Panc1 (cell line): Measurements from ENCODE around the gene CPZ. TPM values are rescaled to one million over a fixed set of nuclear protein-coding genes. Genes with fewer than 3 reads are reported as not detected.

Source experiments
- ATAC-seq: fragments of 200-7000 bp; cut with Tn5 transposase; 2 replicates; pipeline ENCODE4 v1.9.1; 2020; ENCODE audit warnings: mild to moderate bottlenecking, moderate library complexity
- BruUV-seq: library from RNA; stranded (reverse); fragments of 400-500 nt; replicated peaks from 2 replicates; lab custom pipeline; 2021; lab: Mats Ljungman, UMichigan
- CTCF ChIA-PET: fragments of 300-600 bp; sonication (Branson Sonifier 250); formaldehyde crosslinking; loops from one replicate; lab custom pipeline; 2022; ENCODE audit warnings: antibody characterized with exemption; lab: Charles Lee
- POLR2A ChIA-PET: fragments of 300-600 bp; sonication (Branson Sonifier 250); formaldehyde crosslinking; loops from one replicate; lab custom pipeline; 2022; ENCODE audit warnings: antibody characterized with exemption; lab: Charles Lee
- DNase-seq: peaks from one replicate; pipeline ENCODE4 v3.0.0-alpha.2; 2010; ENCODE audit warnings: low read depth, low spot score
- H3K27ac ChIP-seq: 2 replicates; pipeline ENCODE4 v1.5.1; 2011; ENCODE audit warnings: mild to moderate bottlenecking, low read length, inconsistent platforms
- H3K27me3 ChIP-seq: fragments of 200-500 bp; sonication (Bioruptor generic); 2 replicates; pipeline ENCODE4 v1.6.0; 2014; ENCODE audit warnings: low read length, inconsistent platforms; ENCODE audit not compliant: control insufficient read depth, insufficient read depth
- H3K36me3 ChIP-seq: fragments of 200-500 bp; sonication (Bioruptor generic); 2 replicates; pipeline ENCODE4 v1.5.1; 2014; ENCODE audit warnings: inconsistent platforms, mild to moderate bottlenecking, low read length, moderate library complexity; ENCODE audit not compliant: control insufficient read depth, insufficient read depth
- H3K4me1 ChIP-seq: 2 replicates; pipeline ENCODE4 v1.5.1; 2011; ENCODE audit warnings: inconsistent platforms, mild to moderate bottlenecking, low read length, moderate library complexity; ENCODE audit not compliant: control insufficient read depth, insufficient read depth
- H3K4me3 ChIP-seq, 2 experiments: 2 replicates each; pipeline ENCODE4 v1.5.1; 2011 to 2012; ENCODE audit warnings: low read depth in 2 of 2, low read length in 2 of 2, mild to moderate bottlenecking in 2 of 2, inconsistent platforms in 1 of 2, moderate library complexity in 1 of 2
- H3K9me3 ChIP-seq: fragments of 200-500 bp; sonication (Bioruptor generic); 2 replicates; pipeline ENCODE4 v1.5.1; 2014; ENCODE audit warnings: low read depth, mild to moderate bottlenecking, inconsistent platforms, low read length, moderate library complexity; ENCODE audit not compliant: control insufficient read depth, insufficient read depth
- POLR2AphosphoS5 ChIP-seq: IDR thresholded peaks from 2 replicates; pipeline ENCODE4 v1.6.1; 2012; ENCODE audit warnings: mild to moderate bottlenecking, low read depth, low read length, moderate library complexity
- SIN3A ChIP-seq: IDR thresholded peaks from 2 replicates; pipeline ENCODE4 v1.6.1; 2012; ENCODE audit warnings: low read depth, mild to moderate bottlenecking, low read length, moderate library complexity, borderline replicate concordance; ENCODE audit not compliant: insufficient read depth
- TCF7L2 ChIP-seq: IDR thresholded peaks from 2 replicates; pipeline ENCODE4 v1.6.1; 2011; ENCODE audit warnings: mild to moderate bottlenecking, low read depth, low read length, inconsistent platforms
- in situ Hi-C: cut with HindIII; loops from 2 replicates; pipeline ENCODE4 v1.10.0; 2016; ENCODE audit warnings: low sequenced_read_pairs, low pct_unique_long_range_greater_than_20kb
- intact Hi-C: fragments of 100-400 bp; cut with micrococcal nuclease; formaldehyde crosslinking; loops from one replicate; pipeline ENCODE4 v1.10.0; 2022; ENCODE audit not compliant: unreplicated experiment
- total RNA-seq: library from RNA; stranded (reverse); gene quantifications from one replicate; pipeline ENCODE4 v1.2.1, GENCODE V29; 2021; ENCODE audit not compliant: unreplicated experiment
- TF ChIP-seq, protein P1 (sequence below), 2 experiments: IDR thresholded peaks; 2 replicates each; pipeline ENCODE4 v1.6.1; 2011 to 2012; ENCODE audit warnings: low read depth in 2 of 2, control low read depth in 1 of 2, low read length in 1 of 2, mild to moderate bottlenecking in 1 of 2, moderate library complexity in 1 of 2; ENCODE audit not compliant: insufficient read depth in 1 of 2
- TF ChIP-seq, protein P2 (sequence below): fragments of 450-650 bp; IDR thresholded peaks from 2 replicates; pipeline ENCODE4 v1.5.1; 2017; ENCODE audit warnings: mild to moderate bottlenecking

The CPZ gene
- total RNA-seq, 1 experiment from 2014 or later = 0.15 TPM

DNA sequence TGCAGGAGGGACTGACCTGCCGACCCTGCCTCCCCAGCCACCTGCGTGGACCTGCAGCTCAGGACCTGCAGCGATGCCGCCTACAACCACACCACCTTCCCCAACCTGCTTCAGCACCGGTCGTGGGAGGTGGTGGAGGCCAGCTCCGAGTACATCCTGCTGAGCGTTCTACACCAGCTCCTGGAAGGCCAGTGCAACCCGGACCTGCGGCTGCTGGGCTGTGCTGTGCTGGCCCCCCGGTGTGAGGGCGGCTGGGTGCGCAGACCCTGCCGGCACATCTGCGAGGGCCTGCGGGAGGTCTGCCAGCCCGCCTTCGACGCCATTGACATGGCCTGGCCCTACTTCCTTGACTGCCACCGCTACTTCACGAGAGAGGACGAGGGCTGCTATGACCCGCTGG, 8.5 kb downstream of the CPZ start:
- CTCF ChIA-PET = no interaction called here
- no peak for DNase-seq
- POLR2A ChIA-PET = no interaction called here
- H3K27me3 ChIP-seq = no peaks in the 10 kb centered on the region
- H3K36me3 ChIP-seq = no peaks in the 10 kb centered on the region
- H3K27ac ChIP-seq = no peak overlapping the region
- intact Hi-C loops = no loop called here
- no peaks in the 10 kb centered on the region for H3K9me3 ChIP-seq
- no peak overlapping the region for H3K4me3 ChIP-seq
- BruUV-seq = no TSS peak
- no peaks in the 10 kb centered on the region for H3K4me1 ChIP-seq
- TF ChIP-seq POLR2AphosphoS5 (no peak), TCF7L2 (no peak), SIN3A (no peak)
- TF ChIP-seq, protein P1, sequence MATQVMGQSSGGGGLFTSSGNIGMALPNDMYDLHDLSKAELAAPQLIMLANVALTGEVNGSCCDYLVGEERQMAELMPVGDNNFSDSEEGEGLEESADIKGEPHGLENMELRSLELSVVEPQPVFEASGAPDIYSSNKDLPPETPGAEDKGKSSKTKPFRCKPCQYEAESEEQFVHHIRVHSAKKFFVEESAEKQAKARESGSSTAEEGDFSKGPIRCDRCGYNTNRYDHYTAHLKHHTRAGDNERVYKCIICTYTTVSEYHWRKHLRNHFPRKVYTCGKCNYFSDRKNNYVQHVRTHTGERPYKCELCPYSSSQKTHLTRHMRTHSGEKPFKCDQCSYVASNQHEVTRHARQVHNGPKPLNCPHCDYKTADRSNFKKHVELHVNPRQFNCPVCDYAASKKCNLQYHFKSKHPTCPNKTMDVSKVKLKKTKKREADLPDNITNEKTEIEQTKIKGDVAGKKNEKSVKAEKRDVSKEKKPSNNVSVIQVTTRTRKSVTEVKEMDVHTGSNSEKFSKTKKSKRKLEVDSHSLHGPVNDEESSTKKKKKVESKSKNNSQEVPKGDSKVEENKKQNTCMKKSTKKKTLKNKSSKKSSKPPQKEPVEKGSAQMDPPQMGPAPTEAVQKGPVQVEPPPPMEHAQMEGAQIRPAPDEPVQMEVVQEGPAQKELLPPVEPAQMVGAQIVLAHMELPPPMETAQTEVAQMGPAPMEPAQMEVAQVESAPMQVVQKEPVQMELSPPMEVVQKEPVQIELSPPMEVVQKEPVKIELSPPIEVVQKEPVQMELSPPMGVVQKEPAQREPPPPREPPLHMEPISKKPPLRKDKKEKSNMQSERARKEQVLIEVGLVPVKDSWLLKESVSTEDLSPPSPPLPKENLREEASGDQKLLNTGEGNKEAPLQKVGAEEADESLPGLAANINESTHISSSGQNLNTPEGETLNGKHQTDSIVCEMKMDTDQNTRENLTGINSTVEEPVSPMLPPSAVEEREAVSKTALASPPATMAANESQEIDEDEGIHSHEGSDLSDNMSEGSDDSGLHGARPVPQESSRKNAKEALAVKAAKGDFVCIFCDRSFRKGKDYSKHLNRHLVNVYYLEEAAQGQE (IDR thresholded peaks at IDR 0.05; ENCODE audit: insufficient read depth in 1 of 2, low read depth in 2 of 2, low read length in 1 of 2) = no peak
- TF ChIP-seq, protein P2, sequence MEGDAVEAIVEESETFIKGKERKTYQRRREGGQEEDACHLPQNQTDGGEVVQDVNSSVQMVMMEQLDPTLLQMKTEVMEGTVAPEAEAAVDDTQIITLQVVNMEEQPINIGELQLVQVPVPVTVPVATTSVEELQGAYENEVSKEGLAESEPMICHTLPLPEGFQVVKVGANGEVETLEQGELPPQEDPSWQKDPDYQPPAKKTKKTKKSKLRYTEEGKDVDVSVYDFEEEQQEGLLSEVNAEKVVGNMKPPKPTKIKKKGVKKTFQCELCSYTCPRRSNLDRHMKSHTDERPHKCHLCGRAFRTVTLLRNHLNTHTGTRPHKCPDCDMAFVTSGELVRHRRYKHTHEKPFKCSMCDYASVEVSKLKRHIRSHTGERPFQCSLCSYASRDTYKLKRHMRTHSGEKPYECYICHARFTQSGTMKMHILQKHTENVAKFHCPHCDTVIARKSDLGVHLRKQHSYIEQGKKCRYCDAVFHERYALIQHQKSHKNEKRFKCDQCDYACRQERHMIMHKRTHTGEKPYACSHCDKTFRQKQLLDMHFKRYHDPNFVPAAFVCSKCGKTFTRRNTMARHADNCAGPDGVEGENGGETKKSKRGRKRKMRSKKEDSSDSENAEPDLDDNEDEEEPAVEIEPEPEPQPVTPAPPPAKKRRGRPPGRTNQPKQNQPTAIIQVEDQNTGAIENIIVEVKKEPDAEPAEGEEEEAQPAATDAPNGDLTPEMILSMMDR = no peak
- no peak for ATAC-seq
- in situ Hi-C loops = no loop called here

DNA sequence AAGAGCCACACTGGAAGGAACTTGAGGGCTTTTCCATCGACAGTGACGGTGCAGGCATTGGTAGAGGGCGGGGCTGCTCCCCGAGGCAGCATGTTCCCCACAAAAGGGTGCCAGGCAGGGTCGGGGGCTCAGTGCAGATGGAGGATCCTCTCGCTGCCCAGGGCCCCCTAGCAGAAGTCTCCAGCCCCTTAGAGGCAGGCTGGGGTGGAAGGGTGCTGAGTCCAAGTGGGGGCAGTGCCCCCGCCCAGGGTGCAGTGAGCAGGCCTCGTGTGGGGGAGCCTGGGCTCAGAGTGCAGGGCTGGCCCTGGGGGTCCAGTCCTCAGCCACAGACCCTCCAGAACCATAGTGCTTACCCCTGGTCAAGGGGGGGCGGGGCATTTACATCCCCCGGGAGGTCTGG, 9.0 kb downstream of the CPZ start:
- DNase-seq = no peak
- Histone ChIP-seq H3K27me3 (no peaks in the 10 kb centered on the region), H3K4me1 (no peaks in the 10 kb centered on the region), H3K27ac (no peak overlapping the region), H3K36me3 (no peaks in the 10 kb centered on the region), H3K4me3 (no peak overlapping the region), H3K9me3 (no peaks in the 10 kb centered on the region)
- TF ChIP-seq POLR2AphosphoS5 (no peak), TCF7L2 (no peak), SIN3A (no peak)
- TF ChIP-seq, protein P1 (IDR thresholded peaks at IDR 0.05; ENCODE audit: insufficient read depth in 1 of 2, low read depth in 2 of 2, low read length in 1 of 2) = no peak
- TF ChIP-seq, protein P2 = no peak
- in situ Hi-C loops = no loop called here
- CTCF ChIA-PET = no interaction called here
- no peak for ATAC-seq
- no TSS peak for BruUV-seq
- POLR2A ChIA-PET = no interaction called here
- intact Hi-C loops = no loop called here
